22Rv1 (cell line): ENCODE data around the gene AKNA.

ENCODE experiments used
- CTCF ChIP-seq: fragments of 450-650 bp; IDR thresholded peaks from 2 replicates; pipeline ENCODE4 v1.5.1; 2017; ENCODE audit warnings: mild to moderate bottlenecking
- ZFX ChIP-seq: fragments of 450-650 bp; IDR thresholded peaks from 2 replicates; pipeline ENCODE4 v1.6.1; 2017; ENCODE audit warnings: antibody characterized with exemption, borderline replicate concordance

DNA sequence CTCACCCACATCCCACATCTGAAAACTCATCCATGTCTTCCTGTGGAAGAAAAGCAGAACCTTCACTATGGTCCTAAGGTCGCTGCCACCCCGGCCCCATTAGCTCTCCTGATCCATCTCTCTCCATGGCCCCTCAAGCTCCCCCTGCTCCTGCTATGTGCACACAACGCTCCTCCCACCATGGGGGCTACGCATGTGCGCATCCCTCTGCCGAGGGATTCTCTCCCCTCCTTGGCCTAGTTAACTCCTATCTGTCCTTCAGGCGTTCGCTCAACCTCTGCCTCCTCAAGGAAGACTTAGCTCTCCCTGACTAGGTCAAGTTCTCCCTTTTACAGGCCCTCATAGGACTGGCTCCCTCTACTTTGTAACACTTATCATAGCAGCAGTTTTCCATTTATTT lies 9.8 kb downstream of the AKNA start:
- TF ChIP-seq CTCF (no peak), ZFX (no peak)
